Measurements from ENCODE around the gene PRPSAP1.

GRCh38 chr17:76402711-76403110 is 49.0 kb upstream of the PRPSAP1 start:
- TF ChIP-seq CTCF (IDR thresholded peaks at IDR 0.05) (no peak), POLR2A (IDR thresholded peaks at IDR 0.05) (no peak), POLR2AphosphoS5 (IDR thresholded peaks at IDR 0.05) (no peak)

Data from upper lobe of left lung (tissue), 4 donors.